IMR-90 (cell line): Measurements from ENCODE around the gene PHKA1. TPM values are rescaled to one million over a fixed set of nuclear protein-coding genes. Genes with fewer than 3 reads are reported as not detected.

Experiments
- ATAC-seq: fragments of 200-7000 bp; cut with Tn5 transposase; 2 replicates; pipeline ENCODE4 v1.9.1; 2020; ENCODE audit warnings: low read depth, mild to moderate bottlenecking, moderate library complexity
- BruUV-seq: library from RNA; stranded (reverse); fragments of 400-500 nt; replicated peaks from 2 replicates; lab custom pipeline; 2021; lab: Mats Ljungman, UMichigan
- CTCF ChIA-PET: fragments of 300-600 bp; formaldehyde crosslinking; extraction: SDS; loops from one replicate; lab custom pipeline; 2021; ENCODE audit warnings: antibody characterized with exemption; lab: Yijun Ruan, JAX
- POLR2A ChIA-PET: fragments of 300-600 bp; sonication (Branson Sonifier 250); formaldehyde crosslinking; loops from one replicate; lab custom pipeline; 2022; ENCODE audit warnings: antibody characterized with exemption; ENCODE audit not compliant: unreplicated experiment; lab: Charles Lee
- DNase-seq: peaks from one replicate; pipeline ENCODE4 v3.0.0; 2013
- H2AFZ ChIP-seq: replicated peaks from 2 replicates; pipeline ENCODE3; 2013; ENCODE audit warnings: low read length, mild to moderate bottlenecking; ENCODE audit not compliant: poor library complexity
- H2AK5ac ChIP-seq: 2 replicates; pipeline ENCODE4 v1.6.1; 2013; ENCODE audit warnings: low read depth, low read length, inconsistent platforms
- H2AK9ac ChIP-seq: replicated peaks from 2 replicates; pipeline ENCODE3; 2013; ENCODE audit warnings: mild to moderate bottlenecking, low read depth, low read length, moderate library complexity; ENCODE audit not compliant: poor library complexity
- H2BK120ac ChIP-seq: 2 replicates; pipeline ENCODE4 v1.6.1; 2013; ENCODE audit warnings: low read depth, low read length, inconsistent platforms
- H2BK15ac ChIP-seq: 3 replicates; pipeline ENCODE4 v1.6.1; 2013; ENCODE audit warnings: low read depth, low read length, inconsistent platforms
- H2BK20ac ChIP-seq: 2 replicates; pipeline ENCODE4 v1.6.1; 2013; ENCODE audit warnings: low read depth, mild to moderate bottlenecking, inconsistent platforms, low read length, moderate library complexity
- H2BK5ac ChIP-seq: 2 replicates; pipeline ENCODE4 v1.6.1; 2013; ENCODE audit warnings: mild to moderate bottlenecking, low read depth, low read length, inconsistent platforms; ENCODE audit not compliant: poor library complexity, severe bottlenecking
- H3K14ac ChIP-seq: replicated peaks from 2 replicates; pipeline ENCODE4 v1.6.1; 2013; ENCODE audit warnings: low read depth, low read length, inconsistent platforms
- H3K18ac ChIP-seq: 2 replicates; pipeline ENCODE4 v1.6.1; 2013; ENCODE audit warnings: low read depth, low read length, control low read depth
- H3K23ac ChIP-seq: 2 replicates; pipeline ENCODE4 v1.6.1; 2013; ENCODE audit warnings: low read depth, low read length, inconsistent platforms
- H3K27ac ChIP-seq: 2 replicates; pipeline ENCODE4 v1.5.1; 2013; ENCODE audit warnings: mild to moderate bottlenecking, control low read depth, low read length; ENCODE audit not compliant: insufficient read depth
- H3K27me3 ChIP-seq: 2 replicates; pipeline ENCODE4 v1.6.1; 2013; ENCODE audit warnings: low read length; ENCODE audit not compliant: control insufficient read depth, insufficient read depth
- H3K36me3 ChIP-seq: 2 replicates; pipeline ENCODE4 v1.6.1; 2013; ENCODE audit warnings: low read length, mixed read lengths; ENCODE audit not compliant: control insufficient read depth, insufficient read depth
- H3K4ac ChIP-seq: 2 replicates; pipeline ENCODE4 v1.6.1; 2013; ENCODE audit warnings: low read depth, low read length, inconsistent platforms
- H3K4me1 ChIP-seq: 2 replicates; pipeline ENCODE4 v1.6.1; 2013; ENCODE audit warnings: low read length, mixed read lengths; ENCODE audit not compliant: control insufficient read depth, insufficient read depth
- H3K4me2 ChIP-seq: 2 replicates; pipeline ENCODE4 v1.6.1; 2013; ENCODE audit warnings: low read depth, mild to moderate bottlenecking, control low read depth, low read length, moderate library complexity
- H3K4me3 ChIP-seq: 2 replicates; pipeline ENCODE4 v1.5.1; 2013; ENCODE audit warnings: low read depth, mild to moderate bottlenecking, control low read depth, low read length, moderate library complexity; ENCODE audit not compliant: insufficient read depth
- H3K56ac ChIP-seq: 2 replicates; pipeline ENCODE4 v1.6.1; 2013; ENCODE audit warnings: low read length, inconsistent platforms; ENCODE audit not compliant: insufficient read depth; ENCODE audit errors: extremely low read depth
- H3K79me1 ChIP-seq, 2 experiments: 2 replicates each; pipeline ENCODE4 v1.6.1; 2013; ENCODE audit warnings: low read length in 2 of 2, inconsistent platforms in 1 of 2, low read depth in 1 of 2
- H3K9ac ChIP-seq: 2 replicates; pipeline ENCODE4 v1.6.1; 2013; ENCODE audit warnings: low read depth, low read length, control low read depth
- H3K9me1 ChIP-seq: 2 replicates; pipeline ENCODE4 v1.6.1; 2013; ENCODE audit warnings: low read length, inconsistent platforms; ENCODE audit not compliant: insufficient read depth
- H3K9me3 ChIP-seq: 2 replicates; pipeline ENCODE4 v1.6.1; 2013; ENCODE audit warnings: low read length; ENCODE audit not compliant: control insufficient read depth, insufficient read depth
- H4K20me1 ChIP-seq: 2 replicates; pipeline ENCODE4 v1.6.1; 2013; ENCODE audit warnings: low read length, inconsistent platforms; ENCODE audit not compliant: insufficient read depth
- H4K5ac ChIP-seq: 2 replicates; pipeline ENCODE4 v1.6.1; 2013; ENCODE audit warnings: mild to moderate bottlenecking, low read depth, low read length, control low read depth
- H4K8ac ChIP-seq, 2 experiments: 2 replicates each; pipeline ENCODE4 v1.6.1; 2013; ENCODE audit warnings: low read depth in 2 of 2, low read length in 2 of 2, control low read depth in 1 of 2, inconsistent platforms in 1 of 2
- H4K91ac ChIP-seq: 2 replicates; pipeline ENCODE4 v1.6.1; 2013; ENCODE audit warnings: low read depth, low read length, inconsistent platforms; ENCODE audit not compliant: insufficient read depth
- BHLHE40 ChIP-seq: fragments of 150-350 bp; IDR thresholded peaks from 2 replicates; pipeline ENCODE4 v1.6.1; 2016; ENCODE audit warnings: mild to moderate bottlenecking, low read depth, low read length
- CEBPB ChIP-seq: IDR thresholded peaks from 2 replicates; pipeline ENCODE4 v1.6.1; 2012; ENCODE audit warnings: low read depth, low read length, improper control_type of control experiment
- CHD1 ChIP-seq: IDR thresholded peaks from 2 replicates; pipeline ENCODE4 v1.6.1; 2012; ENCODE audit warnings: low read depth, low read length, improper control_type of control experiment
- CTCF ChIP-seq: conservative IDR thresholded peaks from 2 replicates; pipeline ENCODE4 v1.5.1; 2012; ENCODE audit warnings: mild to moderate bottlenecking, low read depth, low read length, improper control_type of control experiment
- ELK1 ChIP-seq: fragments of 150-350 bp; IDR thresholded peaks from 2 replicates; pipeline ENCODE4 v1.6.1; 2016; ENCODE audit warnings: low read depth, mild to moderate bottlenecking, low read length, moderate library complexity, borderline replicate concordance
- FOS ChIP-seq: fragments of 150-350 bp; IDR thresholded peaks from 2 replicates; pipeline ENCODE4 v1.6.1; 2016; ENCODE audit warnings: low read depth, low read length
- MAFK ChIP-seq: IDR thresholded peaks from 2 replicates; pipeline ENCODE4 v1.6.1; 2012; ENCODE audit warnings: low read depth, low read length, improper control_type of control experiment
- MAZ ChIP-seq: IDR thresholded peaks from 2 replicates; pipeline ENCODE4 v1.6.1; 2012; ENCODE audit warnings: low read depth, mild to moderate bottlenecking, low read length, improper control_type of control experiment, moderate library complexity, borderline replicate concordance
- MXI1 ChIP-seq: IDR thresholded peaks from 2 replicates; pipeline ENCODE4 v1.6.1; 2012; ENCODE audit warnings: low read depth, mild to moderate bottlenecking, low read length, moderate library complexity, borderline replicate concordance
- NFE2L2 ChIP-seq: fragments of 150-350 bp; IDR thresholded peaks from 2 replicates; pipeline ENCODE4 v1.6.1; 2016; ENCODE audit warnings: low read depth, mild to moderate bottlenecking, low read length
- POLR2A ChIP-seq: IDR thresholded peaks from 2 replicates; pipeline ENCODE4 v1.6.1; 2012; ENCODE audit warnings: mild to moderate bottlenecking, low read depth, low read length
- RAD21 ChIP-seq: IDR thresholded peaks from 2 replicates; pipeline ENCODE4 v1.6.1; 2012; ENCODE audit warnings: low read length, improper control_type of control experiment
- RCOR1 ChIP-seq: IDR thresholded peaks from 2 replicates; pipeline ENCODE4 v1.6.1; 2012; ENCODE audit warnings: mild to moderate bottlenecking, low read length, improper control_type of control experiment; ENCODE audit not compliant: insufficient replicate concordance
- RFX5 ChIP-seq: IDR thresholded peaks from 2 replicates; pipeline ENCODE4 v1.8.0; 2012; ENCODE audit warnings: low read depth, mild to moderate bottlenecking, low read length, moderate library complexity
- SMC3 ChIP-seq: fragments of 150-350 bp; IDR thresholded peaks from 2 replicates; pipeline ENCODE4 v1.6.1; 2016; ENCODE audit warnings: low read depth, mild to moderate bottlenecking, antibody characterized with exemption, low read length, moderate library complexity
- USF2 ChIP-seq: fragments of 150-350 bp; IDR thresholded peaks from 2 replicates; pipeline ENCODE4 v1.6.1; 2017; ENCODE audit warnings: mild to moderate bottlenecking, antibody characterized with exemption, low read length, low read depth
- WGBS, 2 experiments: methylation state at CpG; one replicate each; pipeline versions ENCODE4 v1.1.5 to v1.1.7; 2013; ENCODE audit warnings: missing lambda C conversion rate in 2 of 2; ENCODE audit not compliant: insufficient read length in 1 of 2; ENCODE audit errors: extremely low coverage in 2 of 2; 5-methylcytosine and 5-hydroxymethylcytosine counted together
- dilution Hi-C: fragments of 300-500 bp; cut with HindIII; formaldehyde crosslinking; loops from one replicate; pipeline ENCODE4 v1.14.3; 2018; ENCODE audit warnings: low sequenced_read_pairs; ENCODE audit not compliant: unreplicated experiment
- in situ Hi-C: fragments of 300-500 bp; cut with MboI; formaldehyde crosslinking; loops from 3 replicates; pipeline ENCODE4 v1.14.3; 2019; ENCODE audit warnings: low sequenced_read_pairs, inconsistent platforms, mixed read lengths
- intact Hi-C: fragments of 100-400 bp; cut with micrococcal nuclease; formaldehyde crosslinking; loops from 2 replicates; pipeline ENCODE4 v1.10.0; 2022
- polyA plus RNA-seq, 3 experiments: library from polyadenylated mRNA; depleted of rRNA; stranded (reverse); fragments of >200 nt; gene quantifications; 2 replicates each; pipeline ENCODE4 v1.2.3, GENCODE V29; 2012; ENCODE audit warnings: low replicate concordance in 1 of 3
- total RNA-seq: library from RNA; depleted of rRNA; stranded (reverse); fragments of >200 nt; gene quantifications from 2 replicates; pipeline ENCODE4 v1.2.3, GENCODE V29; 2012

The PHKA1 gene
- total and polyA plus RNA-seq, 2 of the 4 experiments (the other 2 are of a cell fraction): 2.7 to 4.5 TPM

GRCh38 chrX:72727846-72728245 is 13.7 kb upstream of the PHKA1 start:
- Histone ChIP-seq H3K4me3 (no peak overlapping the region), H3K18ac (no peak overlapping the region), H2AK5ac (no peak overlapping the region), H3K79me1 (no peaks in the 10 kb centered on the region), H3K14ac (no peak overlapping the region), H2AK9ac (no peak overlapping the region), H2BK20ac (no peak overlapping the region), H3K4ac (no peak overlapping the region), H3K56ac (no peak overlapping the region), H4K91ac (no peak overlapping the region), H4K8ac (no peak overlapping the region), H3K23ac (no peak overlapping the region), H2AFZ (no peak overlapping the region), H2BK5ac (no peak overlapping the region), H4K20me1 (no peaks in the 10 kb centered on the region), H3K4me2 (no peak overlapping the region), H3K9ac (no peak overlapping the region), H2BK15ac (no peak overlapping the region), H3K9me3 (no peaks in the 10 kb centered on the region), H2BK120ac (no peak overlapping the region), H3K36me3 (no peaks in the 10 kb centered on the region), H3K4me1 (no peaks in the 10 kb centered on the region), H3K9me1 (no peaks in the 10 kb centered on the region), H3K27ac (no peak overlapping the region), H3K27me3 (peaks cover 7% of the 10 kb centered on the region), H4K5ac (no peak overlapping the region)
- no peak for ATAC-seq
- CTCF ChIA-PET: no interaction called here
- no peak for TF ChIP-seq NFE2L2
- no peak for TF ChIP-seq POLR2A
- TF ChIP-seq CEBPB: no peak
- TF ChIP-seq MXI1: no peak
- TF ChIP-seq FOS: no peak
- TF ChIP-seq CTCF: no peak
- TF ChIP-seq BHLHE40: no peak
- TF ChIP-seq MAZ: no peak
- TF ChIP-seq USF2: no peak
- no peak for TF ChIP-seq MAFK
- no peak for TF ChIP-seq RAD21
- TF ChIP-seq SMC3: no peak
- TF ChIP-seq CHD1: no peak
- TF ChIP-seq ELK1: no peak
- no peak for TF ChIP-seq RFX5
- no peak for TF ChIP-seq RCOR1
- in situ Hi-C loops (no loop called here), intact Hi-C loops (no loop called here), dilution Hi-C loops (no loop called here)
- no peak for DNase-seq
- POLR2A ChIA-PET: no interaction called here
- BruUV-seq: no TSS peak
- no CpG with 5 or more reads among the region's 7 CpGs for WGBS, 2 experiments
